ENCODE data around the gene BMP4. TPM values are rescaled to one million over a fixed set of nuclear protein-coding genes. Genes with fewer than 3 reads are reported as not detected.

The BMP4 gene
- total RNA-seq, 1 experiment from 2014 or later = 20.4 TPM

- Histone ChIP-seq H3K36me3 (replicated peaks; ENCODE audit: control insufficient read depth, insufficient read depth, low read length) (no peaks in the 10 kb centered on the region; the same call in 1 of the 2 replicates), H3K27me3 (ENCODE audit: control insufficient read depth, insufficient read depth, low read length) (peaks cover 48% of the 10 kb centered on the region), H3K4me3 (ENCODE audit: insufficient read depth, low read depth, low read length) (peak overlapping the region; percentile 72)
- DNase-seq = peak; percentile 70
These were observed 1.9 kb downstream of the BMP4 start for GRCh38 chr14:53954551-53955228.

GRCh38 chr14:53953828-53954550 is 2.6 kb downstream of the BMP4 start:
- DNase-seq = peak; percentile 73
- H3K27me3 ChIP-seq (ENCODE audit: control insufficient read depth, insufficient read depth, low read length) = peaks cover 50% of the 10 kb centered on the region

GRCh38 chr14:53953002-53953827 is 3.4 kb downstream of the BMP4 start:
- Histone ChIP-seq H3K4me3 (ENCODE audit: insufficient read depth, low read depth, low read length) (peak overlapping the region; percentile 72), H3K36me3 (replicated peaks; ENCODE audit: control insufficient read depth, insufficient read depth, low read length) (no peaks in the 10 kb centered on the region; the same call in 1 of the 2 replicates), H3K27me3 (ENCODE audit: control insufficient read depth, insufficient read depth, low read length) (peaks cover 55% of the 10 kb centered on the region)
- DNase-seq = peak; percentile 95

More at GRCh38 chr14:53953828-53954550, 2.6 kb downstream of the BMP4 start:
- Histone ChIP-seq H3K4me3 (ENCODE audit: insufficient read depth, low read depth, low read length) (peak overlapping the region; percentile 72), H3K36me3 (replicated peaks; ENCODE audit: control insufficient read depth, insufficient read depth, low read length) (no peaks in the 10 kb centered on the region; the same call in 1 of the 2 replicates)

- H3K4me3 ChIP-seq (ENCODE audit: insufficient read depth, low read depth, low read length) = peak overlapping the region; percentile 62
- DNase-seq = peak; percentile 58
- peaks cover 60% of the 10 kb centered on the region for H3K27me3 ChIP-seq (ENCODE audit: control insufficient read depth, insufficient read depth, low read length)
These were observed 4.1 kb downstream of the BMP4 start for GRCh38 chr14:53952533-53952932.

GRCh38 chr14:53951627-53952303 is 4.9 kb downstream of the BMP4 start:
- Histone ChIP-seq H3K27me3 (ENCODE audit: control insufficient read depth, insufficient read depth, low read length) (peaks cover 67% of the 10 kb centered on the region), H3K4me3 (ENCODE audit: insufficient read depth, low read depth, low read length) (peak overlapping the region; percentile 62), H3K36me3 (replicated peaks; ENCODE audit: control insufficient read depth, insufficient read depth, low read length) (no peaks in the 10 kb centered on the region; the same call in 1 of the 2 replicates)
- DNase-seq = peak; percentile 71

More at GRCh38 chr14:53952533-53952932, 4.1 kb downstream of the BMP4 start:
- no peaks in the 10 kb centered on the region; the same call in 1 of the 2 replicates for H3K36me3 ChIP-seq (replicated peaks; ENCODE audit: control insufficient read depth, insufficient read depth, low read length)

GRCh38 chr14:53951243-53951626 is 5.4 kb downstream of the BMP4 start:
- peak overlapping the region; percentile 62 for H3K4me3 ChIP-seq (ENCODE audit: insufficient read depth, low read depth, low read length)

GRCh38 chr14:53950031-53950793 is 6.4 kb downstream of the BMP4 start:
- no peak for DNase-seq
- H3K36me3 ChIP-seq (replicated peaks; ENCODE audit: control insufficient read depth, insufficient read depth, low read length) = no peaks in the 10 kb centered on the region; the same call in 1 of the 2 replicates
- peaks cover 69% of the 10 kb centered on the region for H3K27me3 ChIP-seq (ENCODE audit: control insufficient read depth, insufficient read depth, low read length)
- H3K4me3 ChIP-seq (ENCODE audit: insufficient read depth, low read depth, low read length) = no peak overlapping the region

More at GRCh38 chr14:53951243-53951626, 5.4 kb downstream of the BMP4 start:
- DNase-seq = no peak
- H3K27me3 ChIP-seq (ENCODE audit: control insufficient read depth, insufficient read depth, low read length) = peaks cover 70% of the 10 kb centered on the region
- H3K36me3 ChIP-seq (replicated peaks; ENCODE audit: control insufficient read depth, insufficient read depth, low read length) = no peaks in the 10 kb centered on the region; the same call in 1 of the 2 replicates

- DNase-seq = no peak
- no peaks in the 10 kb centered on the region; the same call in 1 of the 2 replicates for H3K36me3 ChIP-seq (replicated peaks; ENCODE audit: control insufficient read depth, insufficient read depth, low read length)
- no peak overlapping the region for H3K4me3 ChIP-seq (ENCODE audit: insufficient read depth, low read depth, low read length)
- H3K27me3 ChIP-seq (ENCODE audit: control insufficient read depth, insufficient read depth, low read length) = peaks cover 65% of the 10 kb centered on the region
These were observed 7.4 kb downstream of the BMP4 start for GRCh38 chr14:53949201-53949600.

GRCh38 chr14:53948205-53948884 is 8.3 kb downstream of the BMP4 start:
- DNase-seq = no peak
- Histone ChIP-seq H3K4me3 (ENCODE audit: insufficient read depth, low read depth, low read length) (no peak overlapping the region), H3K27me3 (ENCODE audit: control insufficient read depth, insufficient read depth, low read length) (peaks cover 58% of the 10 kb centered on the region)

GRCh38 chr14:53947452-53948204 is 9.0 kb downstream of the BMP4 start:
- DNase-seq = no peak
- Histone ChIP-seq H3K27me3 (ENCODE audit: control insufficient read depth, insufficient read depth, low read length) (peaks cover 58% of the 10 kb centered on the region), H3K4me3 (ENCODE audit: insufficient read depth, low read depth, low read length) (peak overlapping the region; percentile 48; the same call in 1 of the 2 replicates), H3K36me3 (replicated peaks; ENCODE audit: control insufficient read depth, insufficient read depth, low read length) (no peaks in the 10 kb centered on the region; the same call in 1 of the 2 replicates)

More at GRCh38 chr14:53948205-53948884, 8.3 kb downstream of the BMP4 start:
- H3K36me3 ChIP-seq (replicated peaks; ENCODE audit: control insufficient read depth, insufficient read depth, low read length) = no peaks in the 10 kb centered on the region; the same call in 1 of the 2 replicates

- peaks cover 58% of the 10 kb centered on the region for H3K27me3 ChIP-seq (ENCODE audit: control insufficient read depth, insufficient read depth, low read length)
- no peak for DNase-seq
- H3K36me3 ChIP-seq (replicated peaks; ENCODE audit: control insufficient read depth, insufficient read depth, low read length) = no peaks in the 10 kb centered on the region; the same call in 1 of the 2 replicates
- peak overlapping the region; percentile 48 for H3K4me3 ChIP-seq (ENCODE audit: insufficient read depth, low read depth, low read length)
These were observed 9.6 kb downstream of the BMP4 start for GRCh38 chr14:53947094-53947445.

GRCh38 chr14:53946404-53947093 is 10.1 kb downstream of the BMP4 start:
- DNase-seq = peak; percentile 89
- Histone ChIP-seq H3K4me3 (ENCODE audit: insufficient read depth, low read depth, low read length) (peak overlapping the region; percentile 48), H3K27me3 (ENCODE audit: control insufficient read depth, insufficient read depth, low read length) (peaks cover 55% of the 10 kb centered on the region), H3K36me3 (replicated peaks; ENCODE audit: control insufficient read depth, insufficient read depth, low read length) (no peaks in the 10 kb centered on the region; the same call in 1 of the 2 replicates)
